Bronchial epithelial cell (primary cell): ENCODE results near the gene UBE2L6. TPM values are rescaled to one million over a fixed set of nuclear protein-coding genes. Genes with fewer than 3 reads are reported as not detected.

ENCODE experiments used
- DNase-seq: peaks from one replicate; pipeline ENCODE4 v3.0.0-alpha.2; 2010; ENCODE audit warnings: low read depth
- FAIRE-seq: peaks from 2 replicates; lab custom pipeline; 2011; peaks lifted over from hg19 to GRCh38; lab: Jason Lieb, UNC
- H3K27me3 ChIP-seq: 2 replicates; pipeline ENCODE4 v1.5.1; 2011; ENCODE audit warnings: low read length; ENCODE audit not compliant: control insufficient read depth, insufficient read depth
- H3K36me3 ChIP-seq: 2 replicates; pipeline ENCODE4 v1.5.1; 2011; ENCODE audit warnings: low read length; ENCODE audit not compliant: control insufficient read depth, insufficient read depth
- H3K4me3 ChIP-seq: 2 replicates; pipeline ENCODE4 v1.5.1; 2011; ENCODE audit warnings: mild to moderate bottlenecking, low read depth, low read length, control low read depth
- total RNA-seq: library from RNA; depleted of rRNA; stranded (reverse); fragments of >200 nt; gene quantifications from 2 replicates; pipeline ENCODE4 v1.2.1, GENCODE V29; 2014
- TF ChIP-seq, protein P1 (sequence below): IDR thresholded peaks from 2 replicates; pipeline ENCODE4 v1.5.1; 2011; ENCODE audit warnings: mild to moderate bottlenecking, moderate library complexity, low read length, control low read depth, inconsistent platforms; ENCODE audit not compliant: insufficient read depth, severe bottlenecking

UBE2L6 gene
- total RNA-seq, 1 donor from 2014 or later: 7.4 TPM

DNA sequence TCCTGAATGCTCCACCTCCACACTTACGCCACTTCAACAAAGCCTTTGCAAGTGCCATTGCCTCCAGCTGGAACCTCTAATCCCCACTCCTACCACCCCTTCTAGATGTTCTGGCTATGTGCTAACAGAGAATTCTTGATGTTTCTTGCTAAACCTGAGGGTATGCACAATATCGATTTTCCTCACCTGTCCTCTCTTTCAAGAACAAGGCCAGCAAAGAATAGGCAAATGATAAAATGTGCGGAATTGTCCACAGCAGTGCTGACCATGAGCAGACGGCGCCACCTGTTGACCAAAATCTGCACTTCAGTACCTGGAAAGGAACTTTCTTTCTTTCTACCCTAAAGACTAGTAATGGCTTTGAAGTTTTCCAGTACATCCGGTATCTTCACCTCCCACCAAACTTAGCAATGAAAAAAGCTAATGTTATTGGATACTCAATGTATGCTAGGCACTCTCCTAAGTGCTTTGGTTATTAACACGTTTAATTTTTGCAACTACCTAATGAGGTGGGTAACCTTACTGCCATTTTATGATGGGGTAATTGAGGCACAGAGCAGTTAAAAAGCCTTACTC lies 40.3 kb downstream of the UBE2L6 start:
- no peak for FAIRE-seq
- TF ChIP-seq, protein P1, sequence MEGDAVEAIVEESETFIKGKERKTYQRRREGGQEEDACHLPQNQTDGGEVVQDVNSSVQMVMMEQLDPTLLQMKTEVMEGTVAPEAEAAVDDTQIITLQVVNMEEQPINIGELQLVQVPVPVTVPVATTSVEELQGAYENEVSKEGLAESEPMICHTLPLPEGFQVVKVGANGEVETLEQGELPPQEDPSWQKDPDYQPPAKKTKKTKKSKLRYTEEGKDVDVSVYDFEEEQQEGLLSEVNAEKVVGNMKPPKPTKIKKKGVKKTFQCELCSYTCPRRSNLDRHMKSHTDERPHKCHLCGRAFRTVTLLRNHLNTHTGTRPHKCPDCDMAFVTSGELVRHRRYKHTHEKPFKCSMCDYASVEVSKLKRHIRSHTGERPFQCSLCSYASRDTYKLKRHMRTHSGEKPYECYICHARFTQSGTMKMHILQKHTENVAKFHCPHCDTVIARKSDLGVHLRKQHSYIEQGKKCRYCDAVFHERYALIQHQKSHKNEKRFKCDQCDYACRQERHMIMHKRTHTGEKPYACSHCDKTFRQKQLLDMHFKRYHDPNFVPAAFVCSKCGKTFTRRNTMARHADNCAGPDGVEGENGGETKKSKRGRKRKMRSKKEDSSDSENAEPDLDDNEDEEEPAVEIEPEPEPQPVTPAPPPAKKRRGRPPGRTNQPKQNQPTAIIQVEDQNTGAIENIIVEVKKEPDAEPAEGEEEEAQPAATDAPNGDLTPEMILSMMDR: peak; percentile 75
- Histone ChIP-seq H3K27me3 (no peaks in the 10 kb centered on the region), H3K36me3 (peaks cover 2% of the 10 kb centered on the region), H3K4me3 (no peak overlapping the region)
- peak; percentile 47 for DNase-seq

DNA sequence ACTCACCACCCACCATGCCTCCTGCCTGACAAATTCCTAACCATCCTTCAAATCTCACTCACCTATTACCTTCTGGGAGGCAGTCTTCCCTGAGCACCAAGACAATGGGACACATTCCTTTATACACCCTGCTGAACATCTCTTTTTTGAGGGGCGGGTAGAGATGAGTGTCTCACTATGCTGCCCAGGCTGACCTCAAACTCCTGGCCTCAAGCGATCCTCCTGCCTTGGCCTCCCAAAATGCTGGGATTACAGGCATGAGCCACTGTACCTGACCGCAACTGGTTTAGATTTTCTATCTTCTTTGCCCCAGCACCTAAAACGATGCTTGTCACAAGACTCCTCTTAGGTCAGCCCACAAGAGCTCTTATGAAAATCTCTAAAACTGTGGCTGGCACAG lies 44.1 kb downstream of the UBE2L6 start:
- DNase-seq: no peak
- Histone ChIP-seq H3K36me3 (peaks cover 2% of the 10 kb centered on the region), H3K4me3 (no peak overlapping the region), H3K27me3 (no peaks in the 10 kb centered on the region)
- FAIRE-seq: no peak
- TF ChIP-seq, protein P1: no peak

DNA sequence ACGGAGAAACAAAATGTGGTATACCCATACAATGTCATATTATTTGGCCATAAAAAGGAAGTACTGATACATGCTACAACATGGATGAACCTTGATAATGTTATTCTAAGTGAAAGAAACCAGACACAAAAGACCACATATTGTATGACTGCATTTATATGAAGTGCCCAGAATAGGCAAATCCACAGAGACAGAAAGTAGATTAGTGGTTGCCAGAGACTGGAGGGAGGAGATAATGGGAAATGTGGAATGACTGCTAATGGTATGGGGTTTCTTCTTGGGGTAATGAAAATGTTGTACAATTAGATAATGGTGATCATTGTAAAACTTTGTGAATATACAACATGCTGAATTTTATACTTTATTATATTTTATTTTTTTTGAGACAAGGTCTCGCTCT lies 46.4 kb downstream of the UBE2L6 start:
- TF ChIP-seq, protein P1: no peak
- H3K4me3 ChIP-seq: no peak overlapping the region
- DNase-seq (no peak), FAIRE-seq (no peak)
- no peaks in the 10 kb centered on the region for H3K36me3 ChIP-seq
- no peaks in the 10 kb centered on the region for H3K27me3 ChIP-seq

DNA sequence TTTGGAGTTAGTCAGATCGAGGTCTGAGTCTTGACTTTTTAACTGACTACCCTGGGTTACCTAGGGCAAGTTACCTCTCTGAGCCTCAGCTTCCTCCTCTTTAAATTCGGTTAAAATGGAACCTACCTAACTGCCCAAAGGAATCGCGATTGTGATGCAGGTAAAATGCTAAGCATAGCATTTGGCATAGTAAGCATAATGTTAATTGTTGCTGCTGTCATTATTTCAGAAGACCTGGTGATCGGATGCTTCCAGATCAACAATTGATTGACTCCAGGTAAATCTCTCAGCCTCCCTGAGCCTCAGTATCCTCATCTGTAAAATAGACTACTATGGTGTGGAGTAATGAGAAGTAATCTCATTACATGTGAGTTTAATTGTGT lies 51.4 kb downstream of the UBE2L6 start:
- peaks cover 12% of the 10 kb centered on the region for H3K27me3 ChIP-seq
- FAIRE-seq: no peak
- no peak for DNase-seq
- H3K36me3 ChIP-seq: no peaks in the 10 kb centered on the region
- peak overlapping the region; percentile 45 for H3K4me3 ChIP-seq
- TF ChIP-seq, protein P1: no peak

DNA sequence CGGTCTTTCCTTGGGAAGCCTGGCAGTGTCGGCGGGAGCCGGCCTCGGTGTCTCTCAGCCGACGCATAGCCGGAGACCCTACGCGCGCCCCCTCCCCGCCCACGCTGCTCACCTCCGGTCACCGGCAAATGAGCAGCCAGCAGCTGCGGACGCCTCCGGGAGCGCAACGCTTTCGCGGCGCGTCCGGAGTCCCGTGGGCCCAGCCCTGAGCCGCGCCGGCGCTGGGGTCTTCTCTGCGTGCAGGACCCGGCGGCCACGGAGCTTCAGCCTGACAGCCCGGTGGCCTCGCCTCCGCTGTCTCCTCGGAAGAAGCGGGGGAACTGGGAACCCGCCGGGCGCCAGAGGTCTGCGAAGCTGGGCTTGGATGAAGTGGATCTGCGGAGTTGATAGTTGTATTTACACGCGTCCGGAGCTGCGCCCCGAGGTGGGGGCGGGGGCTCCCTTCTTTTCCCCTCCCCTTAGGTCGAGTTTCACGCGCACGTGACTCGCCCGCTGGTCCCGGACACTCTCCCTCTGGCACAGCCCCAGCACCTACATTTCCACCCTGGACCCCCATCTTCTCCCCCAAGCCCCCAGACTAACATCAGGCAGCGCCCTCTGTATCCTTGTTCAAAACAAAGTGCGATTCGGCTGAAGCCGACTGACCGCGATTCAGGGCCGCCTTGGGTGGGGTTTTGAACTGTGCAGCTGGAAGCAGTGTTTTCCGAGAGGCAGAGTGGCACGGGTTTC lies 52.0 kb downstream of the UBE2L6 start, which contains the start of gene SLC43A1:
TSS of gene SLC43A1 (minus strand) at position 371 of the 729 bp plus-strand sequence. CDS start 1,591 bp downstream, outside the sequence.
- TF ChIP-seq, protein P1: no peak
- H3K4me3 ChIP-seq: peak within 1 kb of the TSS; percentile 45
- no peaks in the 10 kb centered on the region for H3K36me3 ChIP-seq
- DNase-seq: no peak
- no peak for FAIRE-seq
- peaks cover 12% of the 10 kb centered on the region for H3K27me3 ChIP-seq
